ENCODE results near the gene NNAT. TPM values are rescaled to one million over a fixed set of nuclear protein-coding genes. Genes with fewer than 3 reads are reported as not detected.
"Not testable (repeated sequence)": the region's sequence is repeated elsewhere in the genome, so short reads cannot be mapped to it uniquely, and the experiment has no call there.

NNAT gene
- total RNA-seq, 4 donors from 2014 or later = not detected

- peak in 1 of 3 donors; percentile 29 for DNase-seq
- Histone ChIP-seq H3K4me1 (peaks cover 0 to 5% (median 0%) of the 10 kb centered on the region in 4 donors), H3K9me3 (no peaks in the 10 kb centered on the region), H3K36me3 (no peaks in the 10 kb centered on the region), H3K27me3 (no peaks in the 10 kb centered on the region), H3K4me3 (no peak overlapping the region), H3K27ac (no peak overlapping the region)
- TF ChIP-seq POLR2A (IDR thresholded peaks at IDR 0.05) = no peak
- TF ChIP-seq, protein P1, sequence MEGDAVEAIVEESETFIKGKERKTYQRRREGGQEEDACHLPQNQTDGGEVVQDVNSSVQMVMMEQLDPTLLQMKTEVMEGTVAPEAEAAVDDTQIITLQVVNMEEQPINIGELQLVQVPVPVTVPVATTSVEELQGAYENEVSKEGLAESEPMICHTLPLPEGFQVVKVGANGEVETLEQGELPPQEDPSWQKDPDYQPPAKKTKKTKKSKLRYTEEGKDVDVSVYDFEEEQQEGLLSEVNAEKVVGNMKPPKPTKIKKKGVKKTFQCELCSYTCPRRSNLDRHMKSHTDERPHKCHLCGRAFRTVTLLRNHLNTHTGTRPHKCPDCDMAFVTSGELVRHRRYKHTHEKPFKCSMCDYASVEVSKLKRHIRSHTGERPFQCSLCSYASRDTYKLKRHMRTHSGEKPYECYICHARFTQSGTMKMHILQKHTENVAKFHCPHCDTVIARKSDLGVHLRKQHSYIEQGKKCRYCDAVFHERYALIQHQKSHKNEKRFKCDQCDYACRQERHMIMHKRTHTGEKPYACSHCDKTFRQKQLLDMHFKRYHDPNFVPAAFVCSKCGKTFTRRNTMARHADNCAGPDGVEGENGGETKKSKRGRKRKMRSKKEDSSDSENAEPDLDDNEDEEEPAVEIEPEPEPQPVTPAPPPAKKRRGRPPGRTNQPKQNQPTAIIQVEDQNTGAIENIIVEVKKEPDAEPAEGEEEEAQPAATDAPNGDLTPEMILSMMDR (IDR thresholded peaks at IDR 0.05) = peak in 3 of 6 experiments; percentile 18 to 24 (median 22)
Measured at GRCh38 chr20:37543828-37544227, 22.8 kb downstream of the NNAT start.

- DNase-seq = peak in 1 of 3 donors; percentile 8
- no peak for TF ChIP-seq POLR2A (IDR thresholded peaks at IDR 0.05)
- TF ChIP-seq, protein P1 (IDR thresholded peaks at IDR 0.05) = no peak
- peaks cover 0 to 5% (median 0%) of the 10 kb centered on the region in 4 donors for H3K4me1 ChIP-seq
Measured at GRCh38 chr20:37544386-37544785, 23.3 kb downstream of the NNAT start.

DNA sequence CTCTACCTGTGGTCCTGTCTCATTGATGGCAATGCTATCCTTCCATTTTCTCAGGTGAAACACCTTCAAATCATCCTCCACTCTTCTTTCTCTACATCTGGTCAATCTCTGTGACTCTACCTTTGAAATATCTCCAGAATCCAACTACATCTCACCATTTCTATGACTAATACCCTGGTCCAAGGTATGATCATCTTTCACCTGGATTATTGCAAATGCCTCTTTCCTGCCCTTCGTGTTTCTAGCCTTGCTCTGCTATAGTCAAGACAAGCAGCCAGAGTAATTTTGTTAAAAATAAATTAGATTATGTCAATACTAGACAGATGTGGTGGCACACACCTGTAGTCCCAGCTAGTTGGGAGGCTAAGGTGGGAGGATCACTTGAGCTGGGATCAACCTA lies 24.5 kb downstream of the NNAT start:
- H3K9me3 ChIP-seq = no peaks in the 10 kb centered on the region
- no peaks in the 10 kb centered on the region for H3K27me3 ChIP-seq
- no peak overlapping the region for H3K27ac ChIP-seq
- no peak overlapping the region for H3K4me3 ChIP-seq
- no peaks in the 10 kb centered on the region for H3K36me3 ChIP-seq
- DNase-seq = no peak
- peaks cover 0 to 5% (median 0%) of the 10 kb centered on the region in 4 donors for H3K4me1 ChIP-seq
- TF ChIP-seq POLR2A (IDR thresholded peaks at IDR 0.05) = no peak
- TF ChIP-seq, protein P1 (IDR thresholded peaks at IDR 0.05) = no peak

More at GRCh38 chr20:37544386-37544785, 23.3 kb downstream of the NNAT start:
- Histone ChIP-seq H3K27ac (no peak overlapping the region), H3K36me3 (no peaks in the 10 kb centered on the region), H3K9me3 (no peaks in the 10 kb centered on the region), H3K27me3 (no peaks in the 10 kb centered on the region), H3K4me3 (no peak overlapping the region)

DNA sequence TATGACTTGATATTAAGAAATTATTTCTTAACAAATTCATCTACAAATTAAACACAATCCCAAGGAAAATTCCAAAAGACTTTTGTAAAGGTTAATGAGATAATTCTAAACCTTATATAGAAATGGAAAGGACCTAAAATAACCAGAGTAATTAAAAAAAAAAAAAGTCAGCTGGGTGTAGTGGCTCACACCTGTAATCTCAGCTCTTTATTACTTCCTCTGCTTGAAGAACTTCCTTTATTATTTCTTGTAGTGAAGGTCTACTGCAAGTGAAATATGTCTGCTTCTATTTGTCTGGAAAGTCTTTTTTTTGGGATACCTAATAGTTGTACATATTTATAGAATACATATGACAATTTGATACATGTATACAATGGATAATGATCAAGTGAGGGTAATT lies 26.9 kb downstream of the NNAT start:
- Histone ChIP-seq H3K9me3 (no peaks in the 10 kb centered on the region), H3K36me3 (no peaks in the 10 kb centered on the region), H3K27me3 (no peaks in the 10 kb centered on the region), H3K27ac (no peak overlapping the region), H3K4me3 (no peak overlapping the region), H3K4me1 (no peaks in the 10 kb centered on the region)
- no peak for DNase-seq
- TF ChIP-seq, protein P1 (IDR thresholded peaks at IDR 0.05) = no peak
- TF ChIP-seq POLR2A (IDR thresholded peaks at IDR 0.05) = no peak

GRCh38 chr20:37550101-37550920 lies 29.3 kb downstream of the NNAT start:
- not testable (repeated sequence) for H3K9me3 ChIP-seq, H3K4me3 ChIP-seq, H3K36me3 ChIP-seq, H3K4me1 ChIP-seq, H3K27ac ChIP-seq, H3K27me3 ChIP-seq
- peak in 1 of 3 donors; percentile 36 for DNase-seq

DNA sequence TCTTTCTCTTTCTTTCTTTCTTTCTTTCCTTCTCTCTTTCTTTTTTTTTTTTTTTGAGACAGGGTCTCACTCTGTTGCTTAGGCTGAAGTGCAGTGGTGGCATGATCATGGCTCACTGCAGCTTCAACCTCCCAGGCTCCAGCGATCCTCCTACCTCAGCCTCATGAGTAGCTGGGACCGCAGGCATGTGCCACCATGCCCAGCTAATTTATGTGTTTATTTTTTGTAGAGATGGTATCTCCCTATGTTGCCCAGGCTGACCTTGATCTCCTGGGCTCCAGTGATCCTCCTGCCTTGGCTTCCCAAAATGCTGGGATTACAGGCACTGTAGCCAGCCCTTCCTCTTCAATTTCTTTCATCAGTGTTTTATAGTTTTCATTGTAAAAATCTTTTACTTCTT lies 30.6 kb downstream of the NNAT start:
- not testable (repeated sequence) for H3K27ac ChIP-seq

More for the DNA sequence above, 30.6 kb downstream of the NNAT start:
- H3K27me3 ChIP-seq, H3K4me1 ChIP-seq, H3K9me3 ChIP-seq, DNase-seq, H3K36me3 ChIP-seq, H3K4me3 ChIP-seq: not testable (repeated sequence)

Measured in Peyer's patch (tissue), 4 donors.